HCT116 (cell line): ENCODE results near the gene AGBL3. TPM values are rescaled to one million over a fixed set of nuclear protein-coding genes. Genes with fewer than 3 reads are reported as not detected.

Source experiments
- ATAC-seq: fragments of 200-7000 bp; cut with Tn5 transposase; 2 replicates; pipeline ENCODE4 v1.9.1; 2020; ENCODE audit warnings: mild to moderate bottlenecking, moderate library complexity
- BruUV-seq: library from RNA; stranded (reverse); fragments of 400-500 nt; replicated peaks from 2 replicates; lab custom pipeline; 2021; lab: Mats Ljungman, UMichigan
- CTCF ChIA-PET: fragments of 300-600 bp; sonication (Branson Sonifier 250); formaldehyde crosslinking; loops from one replicate; lab custom pipeline; 2021; ENCODE audit warnings: antibody characterized with exemption; lab: Charles Lee
- POLR2A ChIA-PET: fragments of 300-600, 350-600 bp; sonication (Branson Sonifier 250); formaldehyde crosslinking; loops from one replicate; lab custom pipeline; 2021; ENCODE audit warnings: antibody characterized with exemption; lab: Charles Lee
- RAD21 ChIA-PET, 2 experiments: fragments of 300-600 bp; sonication (Branson Sonifier 250); formaldehyde crosslinking; loops; one replicate each; lab custom pipeline; 2023; ENCODE audit warnings: low total read pairs in 2 of 2; ENCODE audit not compliant: uncharacterized antibody in 2 of 2, unreplicated experiment in 2 of 2, low non-redundant PET in 1 of 2; lab: Charles Lee
- DNase-seq: peaks from one replicate; pipeline ENCODE4 v3.0.0-alpha.2; 2010; ENCODE audit warnings: low read depth, low spot score
- H2AFZ ChIP-seq: fragments of 200-600 bp; shearing (Covaris generic), sonication (generic); 2 replicates; pipeline ENCODE4 v1.6.1; 2017; ENCODE audit warnings: low read depth, mixed run types, mixed read lengths, antibody characterized with exemption, low read length; ENCODE audit not compliant: poor library complexity, severe bottlenecking
- H3K27ac ChIP-seq: 2 replicates; pipeline ENCODE4 v1.5.1; 2012; ENCODE audit warnings: low read depth, low read length
- H3K27me3 ChIP-seq: fragments of 200-600 bp; sonication (generic); 2 replicates; pipeline ENCODE4 v1.6.1; 2016; ENCODE audit warnings: mixed run types, low read length, mixed read lengths; ENCODE audit not compliant: insufficient read depth
- H3K36me3 ChIP-seq, 2 experiments: fragments of 200-500 bp in 1 of 2; fragments of 200-600 bp in 1 of 2; sonication (Bioruptor generic) in 1 of 2; sonication (generic) in 1 of 2; 2 replicates each; pipeline versions ENCODE4 v1.5.1 to v1.6.1; 2014 to 2016; ENCODE audit warnings: low read length in 2 of 2, inconsistent platforms in 1 of 2, mixed read lengths in 1 of 2, mixed run types in 1 of 2; ENCODE audit not compliant: insufficient read depth in 2 of 2, control insufficient read depth in 1 of 2
- H3K4me1 ChIP-seq, 2 experiments: fragments of 200-600 bp in 1 of 2; sonication (generic) in 1 of 2; 2 replicates each; pipeline versions ENCODE4 v1.5.1 to v1.6.1; 2012 to 2017; ENCODE audit warnings: low read length in 2 of 2, inconsistent platforms in 1 of 2, mild to moderate bottlenecking in 1 of 2, mixed read lengths in 1 of 2, mixed run types in 1 of 2, moderate library complexity in 1 of 2; ENCODE audit not compliant: insufficient read depth in 2 of 2, control insufficient read depth in 1 of 2
- H3K4me2 ChIP-seq: fragments of 200-600 bp; sonication (generic); 2 replicates; pipeline ENCODE4 v1.6.1; 2017; ENCODE audit warnings: mixed run types, low read length, mixed read lengths
- H3K4me3 ChIP-seq, 2 experiments: fragments of 200-600 bp in 1 of 2; sonication (generic) in 1 of 2; replicated peaks in 1 of 2; 2 replicates each; pipeline ENCODE4 v1.5.1; 2011 to 2016; ENCODE audit warnings: low read length in 2 of 2, control low read depth in 1 of 2, low read depth in 1 of 2, mild to moderate bottlenecking in 1 of 2, mixed read lengths in 1 of 2, mixed run types in 1 of 2
- H3K79me2 ChIP-seq: fragments of 200-600 bp; sonication (generic); 2 replicates; pipeline ENCODE4 v1.6.1; 2017; ENCODE audit warnings: mild to moderate bottlenecking, mixed run types, low read length, moderate library complexity, mixed read lengths; ENCODE audit not compliant: insufficient read depth
- H3K9ac ChIP-seq: fragments of 200-600 bp; sonication (generic); 2 replicates; pipeline ENCODE4 v1.6.1; 2016; ENCODE audit warnings: low read length, mixed read lengths
- H3K9me2 ChIP-seq: fragments of 200-600 bp; sonication (generic), shearing (Covaris generic); 2 replicates; pipeline ENCODE4 v1.6.1; 2017; ENCODE audit warnings: mixed run types, mild to moderate bottlenecking, moderate library complexity; ENCODE audit not compliant: insufficient read depth
- H3K9me3 ChIP-seq, 2 experiments: fragments of 200-500 bp in 1 of 2; fragments of 200-600 bp in 1 of 2; sonication (Bioruptor generic) in 1 of 2; sonication (generic) in 1 of 2; 2 replicates each; pipeline ENCODE4 v1.6.1; 2014 to 2017; ENCODE audit warnings: low read length in 2 of 2, mixed read lengths in 2 of 2, inconsistent platforms in 1 of 2, low read depth in 1 of 2, mild to moderate bottlenecking in 1 of 2, mixed run types in 1 of 2, moderate library complexity in 1 of 2; ENCODE audit not compliant: control insufficient read depth in 1 of 2, insufficient read depth in 1 of 2
- H4K20me1 ChIP-seq: fragments of 200-600 bp; sonication (generic), shearing (Covaris generic); 2 replicates; pipeline ENCODE4 v1.6.1; 2017; ENCODE audit warnings: mixed run types, mild to moderate bottlenecking, moderate library complexity; ENCODE audit not compliant: insufficient read depth
- CBX3 ChIP-seq: IDR thresholded peaks from 2 replicates; pipeline ENCODE4 v1.6.1; 2012; ENCODE audit warnings: low read depth
- EGR1 ChIP-seq: IDR thresholded peaks from 2 replicates; pipeline ENCODE4 v1.6.1; 2012; ENCODE audit warnings: low read depth
- EZH2 ChIP-seq: fragments of 200-600 bp; sonication (generic); IDR thresholded peaks from 2 replicates; pipeline ENCODE4 v1.6.1; 2017; ENCODE audit warnings: antibody characterized with exemption, mixed run types
- EZH2phosphoT487 ChIP-seq: fragments of 200-600 bp; IDR thresholded peaks from 2 replicates; pipeline ENCODE4 v1.6.1; 2018; ENCODE audit warnings: antibody characterized with exemption, borderline replicate concordance
- FOSL1 ChIP-seq: IDR thresholded peaks from 2 replicates; pipeline ENCODE4 v1.6.1; 2012; ENCODE audit warnings: low read depth
- JUND ChIP-seq: IDR thresholded peaks from 2 replicates; pipeline ENCODE4 v1.6.1; 2012
- POLR2AphosphoS5 ChIP-seq: IDR thresholded peaks from 2 replicates; pipeline ENCODE4 v1.6.1; 2011; ENCODE audit warnings: mild to moderate bottlenecking, low read depth, low read length, moderate library complexity
- RAD21 ChIP-seq: IDR thresholded peaks from 2 replicates; pipeline ENCODE4 v1.6.1; 2012; ENCODE audit warnings: low read depth, mild to moderate bottlenecking
- SIN3A ChIP-seq: IDR thresholded peaks from 2 replicates; pipeline ENCODE4 v1.6.1; 2012; ENCODE audit warnings: low read depth
- SP1 ChIP-seq: IDR thresholded peaks from 2 replicates; pipeline ENCODE4 v1.6.1; 2012; ENCODE audit warnings: low read depth
- SRF ChIP-seq: IDR thresholded peaks from 2 replicates; pipeline ENCODE4 v1.6.1; 2012; ENCODE audit warnings: low read depth
- YY1 ChIP-seq: IDR thresholded peaks from 2 replicates; pipeline ENCODE4 v1.6.1; 2011; ENCODE audit warnings: low read length, low read depth, moderate library complexity, mild to moderate bottlenecking; ENCODE audit not compliant: insufficient replicate concordance; ENCODE audit errors: extremely low read depth
- ZFX ChIP-seq: fragments of 450-650 bp; IDR thresholded peaks from 2 replicates; pipeline ENCODE4 v1.6.1; 2017
- ZNF274 ChIP-seq: fragments of 200-500 bp; sonication (Bioruptor generic); IDR thresholded peaks from 2 replicates; pipeline ENCODE4 v1.6.1; 2014; ENCODE audit warnings: mild to moderate bottlenecking, low read depth, low read length, inconsistent platforms
- intact Hi-C: fragments of 100-400 bp; cut with micrococcal nuclease; formaldehyde crosslinking; loops from 2 replicates; pipeline ENCODE4 v1.10.0; 2022
- total RNA-seq: library from RNA; stranded (reverse); gene quantifications from one replicate; pipeline ENCODE4 v1.2.1, GENCODE V29; 2021; ENCODE audit not compliant: unreplicated experiment
- TF ChIP-seq, protein P1 (sequence below): IDR thresholded peaks from 2 replicates; pipeline ENCODE4 v1.6.1; 2012
- TF ChIP-seq, protein P2 (sequence below): IDR thresholded peaks from 2 replicates; pipeline ENCODE4 v1.6.1; 2011; ENCODE audit warnings: mild to moderate bottlenecking, low read length, moderate library complexity; ENCODE audit not compliant: insufficient replicate concordance; ENCODE audit errors: extremely low read depth

The AGBL3 gene
- total RNA-seq, 1 experiment from 2014 or later: 1.9 TPM

DNA sequence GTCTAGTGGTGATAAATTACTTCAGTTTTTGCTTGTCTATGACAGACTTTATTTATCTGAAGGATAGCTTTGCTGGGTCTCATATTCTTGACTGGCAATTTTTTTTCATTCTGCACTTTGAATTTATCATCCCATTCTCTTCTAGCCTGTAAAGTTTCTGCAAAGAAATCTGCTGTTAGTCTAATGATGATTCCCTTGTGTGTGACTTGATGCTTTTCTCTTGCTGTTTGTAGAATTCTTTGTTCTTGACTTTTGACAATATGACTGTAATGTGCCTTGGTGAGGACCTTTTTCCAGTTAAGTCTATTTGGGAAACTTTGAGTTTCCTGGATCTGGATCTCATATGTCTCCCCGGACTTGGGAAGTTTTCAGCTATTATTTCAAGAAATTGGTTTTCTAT is 102.3 kb downstream of the AGBL3 start:
- POLR2A ChIA-PET: no interaction called here

DNA sequence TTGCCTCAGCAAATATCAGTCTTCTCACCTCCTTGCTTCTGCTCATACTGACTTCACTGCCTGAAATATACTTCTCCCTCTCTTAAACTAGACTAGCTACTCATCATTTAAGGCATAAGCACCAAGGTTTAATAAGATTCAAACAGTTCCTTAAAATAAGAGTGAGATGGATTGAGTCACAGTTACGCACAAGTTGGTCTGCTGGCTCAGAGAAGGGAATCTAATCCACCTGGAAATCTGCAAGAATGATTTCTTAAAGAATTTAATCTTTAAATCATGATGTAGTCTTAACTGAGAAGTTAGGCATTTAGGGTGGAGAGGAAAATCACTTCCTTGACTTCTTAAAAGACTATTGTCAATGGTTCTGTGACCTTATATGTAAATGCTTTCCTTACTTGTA is 105.4 kb downstream of the AGBL3 start:
- Histone ChIP-seq H3K4me3 (no peak overlapping the region), H2AFZ (no peak overlapping the region), H3K4me1 (no peaks in the 10 kb centered on the region), H3K4me2 (no peak overlapping the region), H3K27me3 (no peaks in the 10 kb centered on the region), H3K27ac (no peak overlapping the region), H4K20me1 (no peaks in the 10 kb centered on the region), H3K9ac (no peak overlapping the region), H3K79me2 (no peaks in the 10 kb centered on the region), H3K9me2 (no peaks in the 10 kb centered on the region), H3K9me3 (no peaks in the 10 kb centered on the region), H3K36me3 (no peaks in the 10 kb centered on the region)
- POLR2A ChIA-PET: no interaction called here
- BruUV-seq: no TSS peak
- intact Hi-C loops: no loop called here
- RAD21 ChIA-PET: no interaction called here
- CTCF ChIA-PET: no interaction called here
- ATAC-seq: no peak
- DNase-seq: no peak
- TF ChIP-seq, protein P1, sequence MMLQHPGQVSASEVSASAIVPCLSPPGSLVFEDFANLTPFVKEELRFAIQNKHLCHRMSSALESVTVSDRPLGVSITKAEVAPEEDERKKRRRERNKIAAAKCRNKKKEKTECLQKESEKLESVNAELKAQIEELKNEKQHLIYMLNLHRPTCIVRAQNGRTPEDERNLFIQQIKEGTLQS: no peak
- TF ChIP-seq ZFX (no peak), EZH2phosphoT487 (no peak), SIN3A (no peak), FOSL1 (no peak), RAD21 (no peak), EGR1 (no peak), JUND (no peak), YY1 (no peak), EZH2 (no peak), CBX3 (no peak), ZNF274 (no peak), SRF (no peak), POLR2AphosphoS5 (no peak), SP1 (no peak)
- TF ChIP-seq, protein P2, sequence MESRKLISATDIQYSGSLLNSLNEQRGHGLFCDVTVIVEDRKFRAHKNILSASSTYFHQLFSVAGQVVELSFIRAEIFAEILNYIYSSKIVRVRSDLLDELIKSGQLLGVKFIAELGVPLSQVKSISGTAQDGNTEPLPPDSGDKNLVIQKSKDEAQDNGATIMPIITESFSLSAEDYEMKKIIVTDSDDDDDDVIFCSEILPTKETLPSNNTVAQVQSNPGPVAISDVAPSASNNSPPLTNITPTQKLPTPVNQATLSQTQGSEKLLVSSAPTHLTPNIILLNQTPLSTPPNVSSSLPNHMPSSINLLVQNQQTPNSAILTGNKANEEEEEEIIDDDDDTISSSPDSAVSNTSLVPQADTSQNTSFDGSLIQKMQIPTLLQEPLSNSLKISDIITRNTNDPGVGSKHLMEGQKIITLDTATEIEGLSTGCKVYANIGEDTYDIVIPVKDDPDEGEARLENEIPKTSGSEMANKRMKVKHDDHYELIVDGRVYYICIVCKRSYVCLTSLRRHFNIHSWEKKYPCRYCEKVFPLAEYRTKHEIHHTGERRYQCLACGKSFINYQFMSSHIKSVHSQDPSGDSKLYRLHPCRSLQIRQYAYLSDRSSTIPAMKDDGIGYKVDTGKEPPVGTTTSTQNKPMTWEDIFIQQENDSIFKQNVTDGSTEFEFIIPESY: no peak

More for the DNA sequence above, 102.3 kb downstream of the AGBL3 start:
- Histone ChIP-seq H3K9ac (no peak overlapping the region), H3K27ac (no peak overlapping the region), H3K27me3 (no peaks in the 10 kb centered on the region), H3K4me1 (no peaks in the 10 kb centered on the region), H3K4me3 (no peak overlapping the region), H4K20me1 (no peaks in the 10 kb centered on the region), H2AFZ (no peak overlapping the region), H3K4me2 (no peak overlapping the region), H3K9me3 (no peaks in the 10 kb centered on the region), H3K9me2 (no peaks in the 10 kb centered on the region), H3K79me2 (no peaks in the 10 kb centered on the region), H3K36me3 (no peaks in the 10 kb centered on the region)
- BruUV-seq: no TSS peak
- ATAC-seq (no peak), DNase-seq (no peak)
- TF ChIP-seq YY1 (no peak), FOSL1 (no peak), ZNF274 (no peak)
- TF ChIP-seq, protein P1: no peak
- intact Hi-C loops: no loop called here
- RAD21 ChIA-PET: no interaction called here
- CTCF ChIA-PET: no interaction called here
